Loucy (cell line): ENCODE results near the gene WRAP73.

Experiments
- H2AFZ ChIP-seq: fragments of 200-600 bp; sonication (generic); 2 replicates; pipeline ENCODE4 v1.6.0; 2016; ENCODE audit warnings: antibody characterized with exemption, mild to moderate bottlenecking, low read length, moderate library complexity
- H3F3A ChIP-seq: fragments of 200-600 bp; 2 replicates; pipeline ENCODE4 v1.6.0; 2016; ENCODE audit warnings: antibody characterized with exemption, low read depth, mild to moderate bottlenecking
- H3K27me3 ChIP-seq: fragments of 200-600 bp; sonication (generic); 2 replicates; pipeline ENCODE4 v1.6.1; 2014; ENCODE audit warnings: low read length, mild to moderate bottlenecking; ENCODE audit not compliant: insufficient read depth, poor library complexity, severe bottlenecking
- H3K36me3 ChIP-seq: fragments of 200-600 bp; sonication (generic); 2 replicates; pipeline ENCODE4 v1.6.1; 2016; ENCODE audit warnings: low read length; ENCODE audit not compliant: insufficient read depth
- H3K4me1 ChIP-seq: fragments of 200-600 bp; sonication (generic); 2 replicates; pipeline ENCODE4 v1.5.1; 2014; ENCODE audit warnings: low read length, mild to moderate bottlenecking; ENCODE audit not compliant: insufficient read depth, poor library complexity, severe bottlenecking
- H3K4me2 ChIP-seq: fragments of 200-600 bp; sonication (generic); 2 replicates; pipeline ENCODE4 v1.6.0; 2014; ENCODE audit warnings: antibody characterized with exemption, low read length, low read depth, mild to moderate bottlenecking; ENCODE audit not compliant: poor library complexity, severe bottlenecking
- H3K4me3 ChIP-seq: fragments of 200-600 bp; sonication (generic); 2 replicates; pipeline ENCODE4 v1.5.1; 2014; ENCODE audit warnings: low read length, mild to moderate bottlenecking, mixed read lengths; ENCODE audit not compliant: poor library complexity, severe bottlenecking
- H3K79me2 ChIP-seq: fragments of 200-600 bp; sonication (generic); 2 replicates; pipeline ENCODE4 v1.6.1; 2014; ENCODE audit warnings: low read length; ENCODE audit not compliant: insufficient read depth
- H3K9ac ChIP-seq: fragments of 200-600 bp; sonication (generic); 2 replicates; pipeline ENCODE4 v1.6.0; 2014; ENCODE audit warnings: mild to moderate bottlenecking, low read depth, low read length, moderate library complexity; ENCODE audit not compliant: poor library complexity, severe bottlenecking
- H3K9me2 ChIP-seq: fragments of 200-600 bp; sonication (generic); replicated peaks from 2 replicates; pipeline ENCODE4 v1.6.1; 2016; ENCODE audit warnings: low read depth, low read length, mixed read lengths
- H3K9me3 ChIP-seq: fragments of 200-600 bp; sonication (generic); 2 replicates; pipeline ENCODE4 v1.6.1; 2014; ENCODE audit warnings: mild to moderate bottlenecking, antibody characterized with exemption, low read length, low read depth; ENCODE audit not compliant: insufficient read depth
- H4K20me1 ChIP-seq: fragments of 200-600 bp; sonication (generic); 2 replicates; pipeline ENCODE4 v1.6.0; 2014; ENCODE audit warnings: antibody characterized with exemption, low read length, mild to moderate bottlenecking; ENCODE audit not compliant: insufficient read depth, poor library complexity, severe bottlenecking
- EZH2phosphoT487 ChIP-seq: fragments of 200-600 bp; IDR thresholded peaks from 2 replicates; pipeline ENCODE4 v1.6.1; 2018; ENCODE audit warnings: antibody characterized with exemption, mild to moderate bottlenecking, moderate library complexity, borderline replicate concordance
- TF ChIP-seq, protein P1 (sequence below): fragments of 200-600 bp; sonication (generic); conservative IDR thresholded peaks from 2 replicates; pipeline ENCODE4 v1.5.1; 2014; ENCODE audit warnings: mild to moderate bottlenecking, antibody characterized with exemption, low read length

The WRAP73 gene

GRCh38 chr1:3634059-3634800 is 15.7 kb downstream of the WRAP73 start:
- no peaks in the 10 kb centered on the region for H3K9me2 ChIP-seq
- no peak overlapping the region for H3K4me3 ChIP-seq
- H2AFZ ChIP-seq: no peak overlapping the region
- no peaks in the 10 kb centered on the region for H3K27me3 ChIP-seq
- no peaks in the 10 kb centered on the region for H4K20me1 ChIP-seq
- H3K4me2 ChIP-seq: no peak overlapping the region
- TF ChIP-seq EZH2phosphoT487: no peak
- TF ChIP-seq, protein P1, sequence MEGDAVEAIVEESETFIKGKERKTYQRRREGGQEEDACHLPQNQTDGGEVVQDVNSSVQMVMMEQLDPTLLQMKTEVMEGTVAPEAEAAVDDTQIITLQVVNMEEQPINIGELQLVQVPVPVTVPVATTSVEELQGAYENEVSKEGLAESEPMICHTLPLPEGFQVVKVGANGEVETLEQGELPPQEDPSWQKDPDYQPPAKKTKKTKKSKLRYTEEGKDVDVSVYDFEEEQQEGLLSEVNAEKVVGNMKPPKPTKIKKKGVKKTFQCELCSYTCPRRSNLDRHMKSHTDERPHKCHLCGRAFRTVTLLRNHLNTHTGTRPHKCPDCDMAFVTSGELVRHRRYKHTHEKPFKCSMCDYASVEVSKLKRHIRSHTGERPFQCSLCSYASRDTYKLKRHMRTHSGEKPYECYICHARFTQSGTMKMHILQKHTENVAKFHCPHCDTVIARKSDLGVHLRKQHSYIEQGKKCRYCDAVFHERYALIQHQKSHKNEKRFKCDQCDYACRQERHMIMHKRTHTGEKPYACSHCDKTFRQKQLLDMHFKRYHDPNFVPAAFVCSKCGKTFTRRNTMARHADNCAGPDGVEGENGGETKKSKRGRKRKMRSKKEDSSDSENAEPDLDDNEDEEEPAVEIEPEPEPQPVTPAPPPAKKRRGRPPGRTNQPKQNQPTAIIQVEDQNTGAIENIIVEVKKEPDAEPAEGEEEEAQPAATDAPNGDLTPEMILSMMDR: no peak
- no peaks in the 10 kb centered on the region for H3K4me1 ChIP-seq
- H3K79me2 ChIP-seq: no peaks in the 10 kb centered on the region
- peaks cover 55% of the 10 kb centered on the region; the same call in 1 of the 2 replicates for H3K36me3 ChIP-seq
- H3K9ac ChIP-seq: no peak overlapping the region
- H3K9me3 ChIP-seq: no peaks in the 10 kb centered on the region
- H3F3A ChIP-seq: no peaks in the 10 kb centered on the region

DNA sequence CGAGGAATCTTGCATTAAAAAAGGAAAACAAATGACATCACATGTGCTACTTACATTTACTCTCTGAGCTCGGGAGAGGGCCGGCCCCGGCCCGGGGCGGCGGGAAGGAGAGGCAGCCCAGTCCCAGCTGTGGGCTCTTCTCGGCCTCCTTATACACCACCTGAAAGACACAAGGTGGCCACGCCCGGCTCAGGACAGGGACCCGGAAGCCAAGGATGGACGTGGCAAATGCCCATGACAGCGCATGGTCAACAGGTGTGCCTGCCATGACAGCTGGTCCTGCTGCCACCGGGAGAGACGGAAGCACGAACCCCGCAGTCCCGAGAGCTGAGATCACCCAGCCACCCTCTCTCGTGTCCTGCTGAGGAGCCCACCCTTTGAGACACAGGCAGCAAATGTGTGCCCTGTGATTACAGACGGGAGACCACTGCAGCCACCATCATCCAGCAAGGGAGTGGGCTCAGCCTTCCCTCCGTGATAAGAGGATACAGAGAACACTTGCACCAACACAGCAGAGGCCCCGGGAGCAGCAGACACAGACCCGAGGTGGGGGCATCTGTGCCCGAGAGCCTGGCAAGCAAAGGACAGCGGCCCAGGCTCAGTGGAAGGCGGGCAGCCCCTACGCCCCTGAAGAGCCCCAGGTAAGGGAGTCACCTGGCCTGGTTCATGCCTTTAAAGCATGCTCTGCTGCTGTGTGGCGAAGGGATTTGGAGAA is 16.4 kb downstream of the WRAP73 start:
- H4K20me1 ChIP-seq: no peaks in the 10 kb centered on the region
- H3K9ac ChIP-seq: no peak overlapping the region
- TF ChIP-seq EZH2phosphoT487: no peak
- TF ChIP-seq, protein P1: no peak
- no peak overlapping the region for H3K4me3 ChIP-seq
- H3K79me2 ChIP-seq: no peaks in the 10 kb centered on the region
- no peaks in the 10 kb centered on the region for H3K4me1 ChIP-seq
- H2AFZ ChIP-seq: no peak overlapping the region
- peaks cover 54% of the 10 kb centered on the region; the same call in 1 of the 2 replicates for H3K36me3 ChIP-seq
- H3K27me3 ChIP-seq: no peaks in the 10 kb centered on the region
- H3F3A ChIP-seq: no peaks in the 10 kb centered on the region
- H3K9me3 ChIP-seq: no peaks in the 10 kb centered on the region
- no peaks in the 10 kb centered on the region for H3K9me2 ChIP-seq
- H3K4me2 ChIP-seq: no peak overlapping the region

DNA sequence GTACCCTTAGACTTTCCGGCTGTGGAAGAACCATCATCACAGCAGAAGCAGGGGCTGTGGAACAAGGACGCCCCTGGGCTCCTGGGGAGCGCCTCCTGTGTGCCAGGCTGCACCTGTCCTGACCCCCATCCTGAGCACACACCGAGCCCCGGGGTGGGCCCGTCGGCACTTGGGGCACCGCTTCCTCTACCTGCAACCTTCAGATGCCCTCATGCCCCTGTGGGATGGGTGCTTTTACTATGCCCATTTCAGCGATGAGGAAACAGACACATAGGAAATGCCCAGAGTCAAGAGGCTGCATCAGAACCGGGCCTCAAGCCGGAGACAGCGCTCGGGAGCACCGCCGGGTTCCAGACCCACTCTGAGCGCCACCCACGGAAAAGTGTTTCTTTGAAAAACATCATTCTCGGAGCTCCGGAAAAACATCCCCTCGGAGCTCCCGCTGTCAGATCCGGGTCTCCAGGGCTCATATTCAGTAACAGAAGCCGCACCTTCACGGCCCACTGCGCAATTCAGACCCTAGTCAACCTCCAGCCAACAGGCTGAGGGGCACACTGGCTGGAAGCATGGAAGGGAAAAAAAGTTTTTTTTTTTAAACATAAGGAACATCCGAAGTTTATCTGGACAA is 17.1 kb downstream of the WRAP73 start:
- H3K9me2 ChIP-seq: no peaks in the 10 kb centered on the region
- no peak for TF ChIP-seq EZH2phosphoT487
- TF ChIP-seq, protein P1: no peak
- H3K4me3 ChIP-seq: no peak overlapping the region
- H2AFZ ChIP-seq: no peak overlapping the region
- H3K36me3 ChIP-seq: peaks cover 48% of the 10 kb centered on the region; the same call in 1 of the 2 replicates
- H3F3A ChIP-seq: no peaks in the 10 kb centered on the region
- no peaks in the 10 kb centered on the region for H3K4me1 ChIP-seq
- H3K9me3 ChIP-seq: no peaks in the 10 kb centered on the region
- no peak overlapping the region for H3K9ac ChIP-seq
- H3K4me2 ChIP-seq: no peak overlapping the region
- H3K27me3 ChIP-seq: no peaks in the 10 kb centered on the region
- H3K79me2 ChIP-seq: no peaks in the 10 kb centered on the region
- no peaks in the 10 kb centered on the region for H4K20me1 ChIP-seq
